H9 (cell line): ENCODE measurements around the gene SMIM36. TPM values are rescaled to one million over a fixed set of nuclear protein-coding genes. Genes with fewer than 3 reads are reported as not detected.

Experiments
- DNase-seq: peaks from one replicate; pipeline ENCODE4 v3.0.0-alpha.2; 2017
- H2AFZ ChIP-seq: one replicate; pipeline ENCODE4 v1.6.1; 2013; ENCODE audit warnings: mild to moderate bottlenecking, low read length, control low read depth, moderate library complexity
- H2AK5ac ChIP-seq: 2 replicates; pipeline ENCODE4 v1.6.1; 2013; ENCODE audit warnings: low read length, control low read depth, mixed read lengths; ENCODE audit not compliant: insufficient read length
- H2BK120ac ChIP-seq: one replicate; pipeline ENCODE4 v1.6.1; 2013; ENCODE audit warnings: low read depth, mild to moderate bottlenecking, low read length, control low read depth, inconsistent platforms; ENCODE audit not compliant: poor library complexity, severe bottlenecking
- H2BK12ac ChIP-seq: 2 replicates; pipeline ENCODE4 v1.6.1; 2013; ENCODE audit warnings: low read length, control low read depth, mixed read lengths, low read depth; ENCODE audit not compliant: insufficient read length
- H2BK15ac ChIP-seq: 2 replicates; pipeline ENCODE4 v1.6.1; 2013; ENCODE audit warnings: low read depth, low read length, control low read depth
- H2BK20ac ChIP-seq: one replicate; pipeline ENCODE4 v1.6.1; 2013; ENCODE audit warnings: low read depth, mild to moderate bottlenecking, low read length, control low read depth, inconsistent platforms; ENCODE audit not compliant: poor library complexity, severe bottlenecking
- H2BK5ac ChIP-seq: 2 replicates; pipeline ENCODE4 v1.6.1; 2013; ENCODE audit warnings: low read length, control low read depth, mixed read lengths; ENCODE audit not compliant: insufficient read length
- H3K14ac ChIP-seq: 2 replicates; pipeline ENCODE4 v1.6.1; 2013; ENCODE audit warnings: low read length, control low read depth; ENCODE audit not compliant: insufficient read depth
- H3K18ac ChIP-seq: 2 replicates; pipeline ENCODE4 v1.6.1; 2013; ENCODE audit warnings: low read depth, mild to moderate bottlenecking, mixed read lengths, low read length, control low read depth; ENCODE audit not compliant: insufficient read length
- H3K23ac ChIP-seq: 2 replicates; pipeline ENCODE4 v1.6.1; 2013; ENCODE audit warnings: low read length, control low read depth, mixed read lengths, low read depth; ENCODE audit not compliant: insufficient read length
- H3K23me2 ChIP-seq: 2 replicates; pipeline ENCODE4 v1.6.1; 2013; ENCODE audit warnings: low read depth, mild to moderate bottlenecking, mixed read lengths, low read length, control low read depth; ENCODE audit not compliant: insufficient read length, poor library complexity, severe bottlenecking
- H3K27ac ChIP-seq: 2 replicates; pipeline ENCODE4 v1.5.1; 2013; ENCODE audit warnings: low read length, control low read depth, mixed read lengths, low read depth; ENCODE audit not compliant: insufficient read length
- H3K27me3 ChIP-seq: 2 replicates; pipeline ENCODE4 v1.6.1; 2013; ENCODE audit warnings: low read length, control low read depth, inconsistent platforms; ENCODE audit not compliant: insufficient read depth
- H3K4ac ChIP-seq: 2 replicates; pipeline ENCODE4 v1.6.1; 2013; ENCODE audit warnings: low read depth, mild to moderate bottlenecking, control low read depth, inconsistent platforms, low read length, moderate library complexity
- H3K4me1 ChIP-seq: 2 replicates; pipeline ENCODE4 v1.6.1; 2013; ENCODE audit warnings: low read length, control low read depth, inconsistent platforms; ENCODE audit not compliant: insufficient read depth
- H3K4me2 ChIP-seq: 2 replicates; pipeline ENCODE4 v1.6.1; 2013; ENCODE audit warnings: low read length, control low read depth, mixed read lengths; ENCODE audit not compliant: insufficient read length, insufficient read depth
- H3K56ac ChIP-seq: 2 replicates; pipeline ENCODE4 v1.6.1; 2013; ENCODE audit warnings: low read depth, mild to moderate bottlenecking, mixed read lengths, low read length, control low read depth; ENCODE audit not compliant: insufficient read length
- H3K79me1 ChIP-seq: 2 replicates; pipeline ENCODE4 v1.6.1; 2013; ENCODE audit warnings: low read depth, mild to moderate bottlenecking, moderate library complexity, low read length, control low read depth, inconsistent platforms; ENCODE audit not compliant: insufficient read depth, poor library complexity, severe bottlenecking
- H3K79me2 ChIP-seq: 2 replicates; pipeline ENCODE4 v1.6.1; 2013; ENCODE audit warnings: low read length, control low read depth, inconsistent platforms; ENCODE audit not compliant: insufficient read depth
- H3K9ac ChIP-seq: 2 replicates; pipeline ENCODE4 v1.6.1; 2013; ENCODE audit warnings: low read length, control low read depth, mixed read lengths; ENCODE audit not compliant: insufficient read length; ENCODE audit errors: extremely low read depth
- H3K9me3 ChIP-seq: one replicate; pipeline ENCODE4 v1.6.1; 2013; ENCODE audit warnings: low read depth, low read length, inconsistent platforms; ENCODE audit not compliant: control insufficient read depth
- H3T11ph ChIP-seq: one replicate; pipeline ENCODE4 v1.6.1; 2013; ENCODE audit warnings: mild to moderate bottlenecking, low read length, control low read depth, inconsistent platforms
- H4K20me1 ChIP-seq: one replicate; pipeline ENCODE4 v1.6.1; 2013; ENCODE audit not compliant: control insufficient read depth, insufficient read length, insufficient read depth
- H4K5ac ChIP-seq: 2 replicates; pipeline ENCODE4 v1.6.1; 2013; ENCODE audit warnings: low read depth, mild to moderate bottlenecking, mixed read lengths, low read length, control low read depth; ENCODE audit not compliant: insufficient read length
- H4K8ac ChIP-seq: replicated peaks from 2 replicates; pipeline ENCODE4 v1.6.1; 2013; ENCODE audit warnings: low read length, control low read depth, mixed read lengths, low read depth; ENCODE audit not compliant: insufficient read length
- H4K91ac ChIP-seq: 2 replicates; pipeline ENCODE4 v1.6.1; 2013; ENCODE audit warnings: low read depth, mild to moderate bottlenecking, moderate library complexity, mixed read lengths, low read length, control low read depth; ENCODE audit not compliant: insufficient read length
- H3K27ac Mint-ChIP-seq, 3 experiments: 2 replicates in 2 of 3; 3 replicates in 1 of 3; pipeline ENCODE4 v1.8.0; 2020 to 2021; ENCODE audit warnings: mixed read lengths in 3 of 3, mild to moderate bottlenecking in 1 of 3, moderate library complexity in 1 of 3
- H3K27me3 Mint-ChIP-seq: 2 replicates; pipeline ENCODE4 v1.8.0; 2021; ENCODE audit warnings: low read depth, mild to moderate bottlenecking, moderate library complexity, mixed read lengths
- H3K36me3 Mint-ChIP-seq, 3 experiments: 2 replicates in 2 of 3; 3 replicates in 1 of 3; pipeline ENCODE4 v1.8.0; 2020 to 2021; ENCODE audit warnings: low read depth in 3 of 3, mixed read lengths in 3 of 3; ENCODE audit not compliant: insufficient read depth in 1 of 3
- H3K4me1 Mint-ChIP-seq, 2 experiments: 2 replicates each; pipeline ENCODE4 v1.8.0; 2020; ENCODE audit warnings: mixed read lengths in 2 of 2
- H3K4me3 Mint-ChIP-seq, 2 experiments: 2 replicates in 1 of 2; 3 replicates in 1 of 2; pipeline ENCODE4 v1.8.0; 2020 to 2021; ENCODE audit warnings: mild to moderate bottlenecking in 2 of 2, mixed read lengths in 2 of 2, moderate library complexity in 1 of 2
- H3K9me3 Mint-ChIP-seq, 2 experiments: 2 replicates in 1 of 2; 3 replicates in 1 of 2; pipeline ENCODE4 v1.8.0; 2020; ENCODE audit warnings: mild to moderate bottlenecking in 2 of 2, mixed read lengths in 2 of 2, moderate library complexity in 1 of 2
- CTCF ChIP-seq: fragments of 200-600 bp; sonication (generic); conservative IDR thresholded peaks from 3 replicates; pipeline ENCODE4 v1.8.0; 2021; ENCODE audit warnings: antibody characterized with exemption, mild to moderate bottlenecking
- WGBS: extraction: QIAGEN DNeasy Blood & Tissue Kit; methylation state at CpG from one replicate; pipeline ENCODE4 v1.1.7; 2013; ENCODE audit warnings: missing lambda C conversion rate, low lambda C conversion rate, mixed read lengths; ENCODE audit not compliant: insufficient read length; ENCODE audit errors: extremely low coverage; 5-methylcytosine and 5-hydroxymethylcytosine counted together
- total RNA-seq: library from RNA; stranded (reverse); gene quantifications from 2 replicates; pipeline ENCODE4 v1.2.1, GENCODE V29; 2021

Gene SMIM36
- total RNA-seq, 1 experiment from 2014 or later = not detected

DNA sequence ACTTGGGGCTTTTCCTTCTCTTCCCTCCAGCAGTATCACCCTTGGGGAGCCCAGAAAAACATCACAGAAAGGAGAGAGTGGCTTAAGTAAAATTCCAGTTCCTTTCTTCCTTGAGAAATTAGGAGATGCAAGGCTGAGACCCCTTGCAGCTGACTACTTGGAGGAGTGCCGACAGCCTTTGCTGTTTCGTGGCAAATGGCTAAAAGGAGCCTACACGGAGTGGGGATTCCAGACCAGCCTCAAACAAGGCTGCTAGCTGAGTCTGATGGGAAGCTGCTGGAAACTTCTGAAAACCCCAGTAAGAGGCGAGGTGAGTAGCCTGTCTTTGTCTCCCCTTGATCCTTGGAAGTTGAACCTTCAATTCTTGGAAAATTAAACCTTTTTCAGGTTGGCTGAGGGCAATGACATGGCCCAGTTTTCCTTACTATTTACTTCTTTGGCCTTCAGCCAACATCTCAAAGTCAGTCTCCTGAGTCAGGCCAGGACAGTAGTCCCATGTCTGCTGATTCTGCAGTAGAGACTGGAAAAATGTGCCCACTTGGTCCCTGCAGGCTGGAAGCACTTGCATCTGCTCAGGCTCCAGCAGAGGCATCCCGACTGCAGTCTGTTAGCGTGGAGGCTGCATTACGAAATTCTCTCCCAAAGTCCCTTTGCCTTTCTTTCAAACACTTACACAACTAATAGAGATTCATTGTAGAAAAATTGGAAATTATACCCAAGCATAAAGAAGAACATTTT is 23.4 kb downstream of the SMIM36 start:
- H3K23me2 ChIP-seq = no peaks in the 10 kb centered on the region
- H4K8ac ChIP-seq = no peak overlapping the region
- no peaks in the 10 kb centered on the region for H3K9me3 ChIP-seq
- WGBS = no CpG with 5 or more reads among the region's 7 CpGs
- H3K27ac ChIP-seq = no peak overlapping the region
- no peak overlapping the region for H2AFZ ChIP-seq
- no peak overlapping the region for H3K4ac ChIP-seq
- H3K9ac ChIP-seq = no peak overlapping the region
- peaks cover 14 to 19% of the 10 kb centered on the region in 2 experiments for H3K4me1 Mint-ChIP-seq
- no peak for TF ChIP-seq CTCF
- no peaks in the 10 kb centered on the region for H4K20me1 ChIP-seq
- H2BK12ac ChIP-seq = no peak overlapping the region
- H2BK15ac ChIP-seq = no peak overlapping the region
- no peak overlapping the region for H3K56ac ChIP-seq
- no peak overlapping the region for H3K18ac ChIP-seq
- H3K14ac ChIP-seq = no peak overlapping the region
- no peaks in the 10 kb centered on the region for H3K79me2 ChIP-seq
- H4K5ac ChIP-seq = no peak overlapping the region
- H3K79me1 ChIP-seq = no peaks in the 10 kb centered on the region
- no peaks in the 10 kb centered on the region; a peak in 2 of 5 replicates for H3K9me3 Mint-ChIP-seq
- no peaks in the 10 kb centered on the region for H3K27me3 ChIP-seq
- no peak overlapping the region for H2AK5ac ChIP-seq
- H3K36me3 Mint-ChIP-seq = no peaks in the 10 kb centered on the region
- no peak overlapping the region for H2BK120ac ChIP-seq
- no peak overlapping the region for H3K4me2 ChIP-seq
- no peak overlapping the region for H3K4me3 Mint-ChIP-seq
- no peaks in the 10 kb centered on the region for H3K27me3 Mint-ChIP-seq
- no peak for DNase-seq
- H3K4me1 ChIP-seq = no peaks in the 10 kb centered on the region
- no peak overlapping the region for H2BK20ac ChIP-seq
- H3T11ph ChIP-seq = no peak overlapping the region
- H3K23ac ChIP-seq = no peak overlapping the region
- no peak overlapping the region for H3K27ac Mint-ChIP-seq
- H2BK5ac ChIP-seq = no peak overlapping the region
- H4K91ac ChIP-seq = no peak overlapping the region
